Ishikawa (cell line): ENCODE data around the gene RBM41.

Experiments
- CEBPB ChIP-seq: IDR thresholded peaks from 2 replicates; pipeline ENCODE4 v1.6.1; 2012
- EGR1 ChIP-seq: IDR thresholded peaks from 2 replicates; pipeline ENCODE4 v1.6.1; 2012
- EP300 ChIP-seq: IDR thresholded peaks from 2 replicates; pipeline ENCODE4 v1.6.1; 2012; ENCODE audit warnings: borderline replicate concordance
- FOXM1 ChIP-seq: IDR thresholded peaks from 2 replicates; pipeline ENCODE4 v1.6.1; 2012; ENCODE audit warnings: low read depth, borderline replicate concordance
- MAX ChIP-seq: IDR thresholded peaks from 2 replicates; pipeline ENCODE4 v1.6.1; 2012
- NFIC ChIP-seq: IDR thresholded peaks from 2 replicates; pipeline ENCODE4 v1.6.1; 2012
- USF1 ChIP-seq: IDR thresholded peaks from 2 replicates; pipeline ENCODE4 v1.6.1; 2012
- YY1 ChIP-seq: IDR thresholded peaks from 2 replicates; pipeline ENCODE4 v1.6.1; 2012; ENCODE audit warnings: low read depth
- ZBTB7A ChIP-seq: IDR thresholded peaks from 2 replicates; pipeline ENCODE4 v1.6.1; 2012; ENCODE audit warnings: low read depth

GRCh38 chrX:107102980-107103379 is 15.6 kb downstream of the RBM41 start:
- TF ChIP-seq NFIC (no peak), FOXM1 (no peak), YY1 (no peak), EP300 (no peak), MAX (no peak), USF1 (no peak), ZBTB7A (no peak), CEBPB (no peak), EGR1 (no peak)
